SW 1271 (cell line): Measurements from ENCODE around the gene CCSER1.

Experiments used
- DNase-seq, 2 experiments: peaks; one replicate each; lab custom pipeline; 2025; lab: John Stamatoyannopoulos, UW

The CCSER1 gene

DNA sequence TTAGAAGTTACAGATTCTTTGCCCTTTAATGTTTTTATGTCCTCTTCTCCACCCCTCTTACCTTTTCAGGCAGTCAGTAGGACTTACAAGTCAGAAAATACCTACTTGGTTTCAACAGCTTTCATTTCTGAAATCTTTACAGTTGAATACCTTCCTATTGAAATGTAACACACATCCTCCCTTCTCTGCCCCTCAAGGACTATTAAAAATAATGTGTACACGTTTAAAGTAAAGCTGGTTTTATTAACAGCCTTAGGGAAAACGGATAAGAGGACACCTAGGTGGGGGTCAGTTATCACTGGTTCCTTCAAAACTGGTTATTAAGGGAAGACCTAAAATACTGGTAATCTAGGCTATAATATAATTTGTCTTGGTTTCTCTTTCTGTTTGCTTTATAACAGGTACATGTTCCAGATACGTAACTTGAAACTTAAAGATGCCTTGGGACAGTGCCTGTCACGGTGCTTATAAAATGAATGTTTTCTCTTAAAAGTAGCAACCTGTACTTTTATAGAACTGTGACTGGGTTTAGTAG is 1.8 kb downstream of the CCSER1 start:
- no peak for DNase-seq

DNA sequence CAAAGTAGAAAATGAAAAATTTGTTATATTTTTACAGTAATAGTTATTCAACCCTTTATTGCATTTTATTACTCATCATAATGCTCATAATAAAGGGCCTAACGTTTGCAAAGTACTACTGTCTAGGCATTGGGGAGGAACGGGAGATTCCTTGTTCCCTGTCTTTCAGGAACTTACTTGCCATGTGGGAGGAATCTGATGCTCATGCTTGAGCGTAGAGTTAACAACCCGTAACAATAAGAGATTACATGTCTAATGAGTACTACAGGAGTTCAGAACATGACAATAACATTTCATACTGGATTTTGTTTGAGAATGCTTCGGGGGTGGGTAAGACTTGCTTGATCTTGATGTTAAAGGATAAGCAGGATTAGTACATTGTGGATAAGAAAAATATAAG is 2.9 kb downstream of the CCSER1 start:
- no peak for DNase-seq

DNA sequence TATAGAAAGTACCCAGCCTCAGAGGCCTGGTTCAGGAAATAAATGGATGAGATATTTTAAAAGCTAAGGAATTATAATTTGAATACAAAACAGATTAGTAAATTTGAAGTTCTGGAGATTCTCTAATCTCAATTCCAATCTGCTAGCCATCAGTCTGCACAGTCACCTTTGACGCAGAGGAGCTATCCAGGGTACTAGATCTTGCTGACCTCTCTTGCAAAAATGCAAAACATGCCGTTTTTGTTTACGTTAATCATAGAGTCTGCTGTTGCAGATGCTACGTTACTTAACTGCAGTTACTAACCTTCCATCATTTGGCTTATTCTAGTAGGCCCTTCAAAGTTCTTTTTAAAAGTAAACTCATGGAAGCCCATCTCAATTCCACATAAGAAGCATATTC is 10.4 kb downstream of the CCSER1 start:
- DNase-seq: no peak

DNA sequence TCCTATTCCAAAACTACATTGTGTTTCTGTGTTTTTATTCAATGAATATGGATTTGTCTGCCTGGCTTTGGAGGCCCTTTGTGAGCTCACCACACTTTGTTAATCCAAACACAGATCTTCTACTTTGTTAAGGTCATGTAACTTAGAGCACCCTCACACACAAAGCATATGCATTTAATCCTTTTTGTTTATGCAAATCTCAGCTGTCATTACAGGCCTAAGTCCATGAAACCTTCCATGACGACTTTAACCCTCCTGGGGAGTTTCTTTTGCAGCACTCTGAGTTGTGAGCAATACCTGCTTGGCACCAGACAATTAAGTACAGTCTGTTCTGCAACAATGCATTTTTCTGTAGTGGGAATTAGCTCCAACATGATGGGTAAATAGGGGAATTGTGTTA is 14.9 kb downstream of the CCSER1 start:
- DNase-seq: no peak

DNA sequence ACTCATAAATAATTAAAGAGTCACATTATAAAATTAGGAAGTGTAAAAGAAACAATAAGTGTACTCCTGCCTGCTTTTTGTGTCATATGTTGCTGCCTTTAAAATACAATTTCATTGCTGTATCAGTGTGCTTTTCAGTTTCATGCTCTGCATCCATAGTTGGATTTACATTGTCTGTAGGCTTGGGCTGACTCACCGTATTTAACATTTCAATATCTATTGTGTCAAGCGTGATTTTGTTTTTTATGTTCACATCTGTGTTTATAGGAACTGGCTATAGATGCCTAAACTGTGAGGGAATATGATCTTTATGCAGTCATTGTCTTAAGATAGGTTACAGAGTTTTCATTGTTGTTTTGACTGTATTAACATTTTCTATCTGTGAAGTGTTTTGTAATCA is 18.1 kb downstream of the CCSER1 start:
- no peak for DNase-seq

DNA sequence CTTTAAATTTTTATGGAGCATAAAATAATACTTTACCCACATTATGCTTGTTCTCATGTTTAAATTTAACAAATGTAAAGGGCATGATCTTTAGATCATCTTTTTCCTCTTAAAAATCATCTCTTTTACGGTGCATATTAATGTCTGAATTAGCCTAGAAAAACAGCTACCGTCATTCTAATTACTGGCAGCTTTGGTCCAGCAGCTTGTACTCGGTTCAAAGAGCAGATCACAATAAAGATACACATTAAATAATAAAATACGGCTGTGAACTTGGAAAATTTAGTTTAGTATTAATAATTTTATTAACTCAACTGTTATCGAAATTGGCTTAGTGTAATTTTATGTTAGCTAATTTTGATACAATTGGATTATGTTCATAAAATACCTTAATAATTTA is 19.1 kb downstream of the CCSER1 start:
- no peak for DNase-seq

DNA sequence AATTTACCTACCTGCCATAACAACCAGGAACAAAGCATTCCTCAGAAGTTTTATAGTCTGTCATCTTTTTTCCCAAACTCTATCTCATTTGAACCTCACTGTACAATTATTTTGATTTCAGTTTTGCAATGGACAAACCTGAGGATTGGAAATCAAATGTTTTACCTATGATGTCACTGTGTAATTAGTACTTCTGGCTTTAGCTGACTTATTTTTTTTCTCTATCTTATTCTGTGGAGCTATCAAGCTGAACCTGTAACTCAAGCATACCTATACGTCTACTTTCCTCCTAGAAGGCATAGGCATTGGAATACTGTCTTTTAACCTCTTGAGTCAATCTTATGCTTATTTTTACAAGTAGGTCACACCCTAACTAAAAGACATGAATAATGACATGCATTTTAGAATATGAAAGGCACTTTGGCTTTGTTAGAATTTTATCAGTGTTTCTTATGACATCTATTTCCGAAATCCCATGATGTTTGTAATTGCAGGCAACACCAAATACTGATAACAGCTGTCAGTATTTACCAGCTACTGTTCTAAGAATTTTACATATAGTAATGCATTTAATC is 21.5 kb downstream of the CCSER1 start:
- no peak for DNase-seq

DNA sequence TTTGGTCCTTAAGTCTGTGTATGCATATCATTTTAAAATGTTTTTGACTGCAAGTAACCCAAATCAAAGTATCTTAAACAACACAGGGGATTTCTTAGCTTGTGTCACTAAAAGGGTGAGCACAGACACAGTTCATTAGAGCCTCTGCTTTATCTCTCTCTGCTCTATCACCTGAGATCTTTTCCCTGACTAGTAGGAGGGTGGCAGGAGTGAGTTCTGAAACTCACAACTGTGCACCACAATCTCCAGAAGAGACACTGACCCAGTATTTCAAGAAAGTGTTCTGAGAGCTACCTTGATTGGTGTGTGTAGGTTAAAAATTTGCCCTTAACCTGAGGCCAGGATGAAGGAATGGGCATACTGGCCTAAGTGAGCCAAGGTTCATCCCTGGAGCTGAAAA is 24.8 kb downstream of the CCSER1 start:
- DNase-seq: no peak

DNA sequence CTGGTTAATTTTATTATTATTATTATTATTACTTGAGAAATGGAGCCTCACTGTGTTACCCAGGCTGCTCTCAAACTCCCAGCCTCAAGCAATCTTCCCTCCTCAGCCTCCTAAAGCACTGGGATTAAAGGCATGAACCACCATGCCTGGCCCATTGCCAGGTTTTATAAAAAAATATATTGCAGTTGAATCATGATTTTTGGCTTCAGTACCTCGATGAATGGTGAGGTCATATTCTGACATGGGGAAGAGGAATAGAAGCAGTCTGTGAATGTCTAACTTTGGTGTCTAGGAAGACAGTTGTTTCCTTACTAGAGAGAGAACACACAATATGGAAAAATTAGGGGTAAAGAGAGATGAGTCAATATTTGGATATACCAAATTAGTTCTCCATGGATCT is 32.0 kb downstream of the CCSER1 start:
- DNase-seq: no peak

DNA sequence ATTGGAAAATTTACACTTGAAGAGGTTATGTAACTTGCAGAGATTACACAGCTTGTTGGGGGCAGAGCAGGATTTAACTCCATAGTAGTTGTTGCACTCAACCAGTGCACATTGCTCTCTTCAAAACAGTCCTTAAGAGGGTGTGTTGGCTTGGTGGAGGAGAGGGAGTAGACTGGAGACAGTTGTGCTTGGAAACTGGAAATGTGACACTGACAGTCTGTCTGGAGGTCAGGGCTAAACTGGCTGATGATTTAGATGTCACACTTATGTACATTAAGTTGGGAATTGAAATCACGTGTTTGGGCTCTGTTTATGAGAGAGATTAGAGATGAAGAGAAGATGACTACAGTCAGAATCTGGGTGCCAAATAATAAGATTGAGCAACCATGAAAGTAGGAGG is 32.9 kb downstream of the CCSER1 start:
- no peak for DNase-seq

DNA sequence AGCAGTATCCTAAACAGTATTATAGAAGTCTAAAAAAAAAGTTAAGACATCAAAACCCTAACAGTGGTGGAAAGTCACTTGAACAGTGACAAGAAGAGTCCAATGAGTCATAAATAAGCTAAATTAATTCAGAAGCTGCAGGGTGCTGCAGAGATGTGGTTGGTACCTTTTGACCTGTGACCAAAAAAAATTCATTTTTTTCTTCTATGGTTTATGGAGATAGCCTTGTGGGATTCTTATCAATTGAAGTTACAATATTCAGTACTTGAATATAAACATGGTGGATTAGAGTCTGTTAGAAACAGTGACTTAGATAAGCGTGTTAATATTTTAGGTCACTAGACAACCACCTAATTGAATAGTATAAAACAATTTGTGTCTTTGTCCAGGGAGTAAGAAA is 35.4 kb downstream of the CCSER1 start:
- no peak for DNase-seq

DNA sequence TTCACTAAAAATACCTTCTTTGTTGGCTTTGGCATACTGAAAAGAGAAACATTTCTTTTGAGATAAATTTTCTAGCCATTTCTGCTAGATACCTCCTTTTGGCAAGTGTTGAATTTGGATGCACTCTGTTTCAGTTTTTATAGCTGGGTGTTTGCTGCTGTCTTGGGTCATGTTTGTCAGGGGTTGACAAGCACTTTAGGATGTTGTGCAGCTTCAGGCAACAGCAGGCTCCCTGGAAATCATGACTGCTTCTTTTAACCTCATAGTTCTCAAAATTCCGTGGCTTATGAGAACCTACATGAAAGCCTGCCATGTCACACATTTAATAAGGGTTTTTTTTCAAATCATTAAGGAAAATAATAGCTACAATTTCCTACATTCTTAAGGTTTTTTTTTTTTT is 36.7 kb downstream of the CCSER1 start:
- DNase-seq: no peak

DNA sequence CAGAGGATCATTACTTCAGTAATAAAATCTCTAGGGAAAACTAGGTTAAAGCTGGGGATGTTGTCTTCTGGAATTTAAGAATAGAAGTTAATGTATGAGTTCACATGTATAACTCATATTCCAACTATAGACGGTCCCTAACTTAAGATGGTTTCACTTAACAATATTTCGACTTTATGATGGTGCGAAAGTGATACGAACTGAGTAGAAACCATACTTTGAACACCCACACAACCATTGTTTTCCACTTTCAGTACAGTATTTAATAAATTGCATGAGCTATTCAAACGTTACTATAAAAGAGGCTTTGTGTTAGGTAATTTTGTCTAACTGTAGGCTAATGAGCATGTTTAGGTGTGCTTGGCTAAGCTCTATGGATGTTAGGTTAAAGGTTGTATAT is 38.7 kb downstream of the CCSER1 start:
- no peak for DNase-seq

DNA sequence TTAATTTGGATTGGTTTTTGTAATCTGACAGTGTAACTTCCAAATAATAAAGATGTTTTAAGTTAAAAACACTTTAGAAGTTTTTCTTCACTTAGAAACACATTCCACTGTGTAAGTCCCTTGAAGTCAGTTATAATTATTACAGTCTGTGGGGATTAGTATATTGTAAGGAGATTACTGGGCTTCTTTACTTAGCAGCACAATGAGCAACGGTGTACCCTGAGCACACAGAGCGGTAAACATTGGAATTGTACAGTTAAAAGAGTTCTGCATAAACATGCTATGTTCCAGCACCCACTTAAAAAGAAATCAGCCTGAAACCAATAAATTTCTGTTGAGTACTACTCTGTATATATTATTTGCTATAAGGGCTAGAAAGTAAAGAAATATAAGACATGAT is 44.3 kb downstream of the CCSER1 start:
- no peak for DNase-seq

DNA sequence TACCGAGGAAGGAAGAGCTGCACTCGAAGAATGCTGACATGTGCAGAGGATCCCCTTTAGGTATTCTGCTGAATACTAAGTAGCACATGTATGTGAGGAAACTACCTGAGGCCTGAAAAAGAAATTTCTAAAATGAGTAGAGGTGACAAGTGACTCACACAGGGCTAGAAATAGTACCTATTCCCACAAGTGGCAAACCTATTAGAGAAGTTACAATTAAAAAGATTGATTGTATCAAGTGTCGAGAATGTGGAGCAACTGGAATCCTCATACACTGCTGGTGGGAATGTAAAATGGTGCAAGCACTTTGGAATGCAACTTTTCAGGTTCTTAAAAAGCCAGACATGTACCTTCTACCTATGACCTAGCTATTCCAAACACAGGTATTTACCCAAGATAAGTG is 47.4 kb downstream of the CCSER1 start:
- DNase-seq: no peak

DNA sequence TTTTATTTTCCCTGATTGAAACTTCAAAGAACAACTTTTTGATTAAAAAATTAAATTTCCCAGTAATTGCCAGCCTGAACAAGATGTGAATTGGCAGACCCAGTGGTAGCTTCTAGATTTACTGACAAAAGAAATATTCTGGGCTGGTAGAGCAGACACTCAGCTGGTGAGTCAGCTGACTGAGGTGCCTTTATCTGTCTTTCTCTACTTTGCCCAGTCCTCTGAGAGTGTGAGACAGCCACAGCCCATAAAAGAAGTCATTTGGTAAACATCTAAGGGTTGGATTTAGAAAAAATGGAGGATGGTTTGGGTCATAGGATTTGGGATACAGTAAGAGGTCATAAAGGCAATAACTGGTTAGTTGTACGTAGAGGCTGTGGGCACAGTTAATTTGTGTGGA is 54.5 kb downstream of the CCSER1 start:
- DNase-seq: no peak

DNA sequence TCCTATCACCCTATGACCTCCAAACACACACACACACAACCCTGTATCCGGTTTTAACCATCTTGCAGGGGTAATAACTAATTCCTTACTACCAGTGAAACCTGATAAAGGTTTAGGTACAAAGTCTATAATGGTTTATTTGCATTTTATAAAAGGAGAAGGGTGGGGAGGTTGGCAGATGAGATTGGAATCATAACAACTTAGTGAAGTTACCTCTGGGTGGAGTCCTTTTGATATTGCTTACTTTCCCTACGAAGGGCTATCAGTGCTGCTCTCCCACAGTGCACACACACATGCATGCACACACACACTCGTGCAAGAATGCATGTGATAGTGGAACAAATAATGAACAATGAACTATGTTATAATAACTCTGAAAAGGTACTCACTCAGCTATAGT is 56.1 kb downstream of the CCSER1 start:
- no peak for DNase-seq

DNA sequence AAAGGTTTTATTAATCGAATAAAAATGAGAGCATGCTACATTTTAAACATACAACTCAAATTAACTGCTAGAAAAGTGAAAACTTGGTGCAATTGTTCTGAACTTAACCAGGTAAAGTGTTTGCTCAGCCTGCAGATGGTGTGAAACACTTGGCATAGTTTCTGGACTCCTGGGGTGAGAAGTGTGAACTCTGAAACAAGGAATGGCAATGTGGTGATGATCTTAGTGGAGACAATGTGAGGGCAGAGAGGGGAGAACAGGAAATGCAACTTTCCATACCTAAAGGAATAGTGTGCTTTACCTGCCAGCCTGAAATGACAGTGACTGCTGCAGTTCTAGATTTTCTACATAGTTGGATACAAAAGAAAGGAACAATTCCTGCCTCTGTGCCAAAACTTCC is 57.4 kb downstream of the CCSER1 start:
- no peak for DNase-seq

DNA sequence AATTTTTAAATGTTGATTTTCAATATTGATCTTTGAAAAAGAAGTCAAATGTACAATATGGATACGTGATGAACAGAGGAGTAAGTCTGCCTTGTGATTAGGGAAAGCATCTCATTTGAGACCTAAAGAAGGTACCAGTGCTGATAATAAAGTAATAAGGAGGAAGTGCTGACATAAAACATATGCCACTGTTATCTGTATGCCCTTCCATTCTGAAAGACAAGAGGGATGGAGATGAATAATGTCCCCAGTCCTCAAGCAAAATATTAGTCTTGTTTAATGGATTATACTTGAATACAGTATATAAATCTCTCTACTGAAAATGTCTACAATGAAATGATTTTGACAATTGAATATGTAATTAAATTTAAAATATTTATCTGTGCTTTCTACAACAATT is 58.2 kb downstream of the CCSER1 start:
- DNase-seq: no peak

DNA sequence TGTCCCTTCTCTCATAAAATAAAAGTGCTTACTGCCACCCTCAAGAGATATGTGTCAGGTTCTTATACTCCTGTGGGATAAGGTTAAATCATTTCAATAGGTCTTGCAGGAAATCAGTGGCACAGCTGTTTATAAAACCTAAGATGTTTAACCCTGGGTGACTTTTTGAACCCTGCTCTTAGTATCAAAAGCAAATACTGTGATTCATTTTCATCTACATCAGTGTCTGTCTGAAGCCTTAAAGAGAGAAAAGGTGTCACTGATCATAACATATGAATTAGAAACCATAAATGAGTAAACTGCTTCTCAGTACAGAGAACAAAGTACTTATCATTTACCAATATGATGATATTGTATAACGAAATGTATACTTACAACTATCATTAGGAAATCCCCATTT is 59.0 kb downstream of the CCSER1 start:
- no peak for DNase-seq

DNA sequence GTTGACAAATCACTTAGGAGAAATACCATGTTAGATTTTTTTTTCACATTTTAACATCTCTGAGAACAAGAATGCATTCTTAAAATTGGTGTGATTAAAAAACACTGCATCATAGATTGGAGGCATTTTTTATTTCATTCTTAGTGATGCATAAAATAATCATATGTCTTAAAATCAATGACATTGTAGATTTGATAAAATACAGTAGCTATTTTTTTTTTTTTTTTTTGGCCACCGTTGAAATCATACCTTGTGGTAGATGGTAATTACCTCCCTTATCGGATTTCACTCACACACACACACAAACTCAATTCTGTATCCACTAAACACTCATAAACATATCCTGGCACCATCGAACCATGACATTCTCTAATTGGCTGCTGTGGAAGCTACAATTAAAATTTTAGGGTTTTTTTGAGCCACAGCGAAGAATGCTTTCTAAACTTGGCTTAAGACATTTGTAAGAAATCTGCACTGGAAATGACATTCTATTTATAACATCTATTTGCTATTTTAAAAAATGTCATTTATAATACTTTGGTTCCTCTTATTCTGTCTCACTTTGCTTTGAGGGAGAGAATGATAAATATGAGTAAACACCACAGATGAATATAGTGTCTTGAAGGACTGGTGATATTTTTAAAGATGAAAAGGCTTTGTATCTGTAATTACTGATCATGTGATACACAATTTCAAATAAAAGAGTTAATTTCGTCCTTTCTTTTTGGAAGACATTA is 60.1 kb downstream of the CCSER1 start:
- DNase-seq: no peak

DNA sequence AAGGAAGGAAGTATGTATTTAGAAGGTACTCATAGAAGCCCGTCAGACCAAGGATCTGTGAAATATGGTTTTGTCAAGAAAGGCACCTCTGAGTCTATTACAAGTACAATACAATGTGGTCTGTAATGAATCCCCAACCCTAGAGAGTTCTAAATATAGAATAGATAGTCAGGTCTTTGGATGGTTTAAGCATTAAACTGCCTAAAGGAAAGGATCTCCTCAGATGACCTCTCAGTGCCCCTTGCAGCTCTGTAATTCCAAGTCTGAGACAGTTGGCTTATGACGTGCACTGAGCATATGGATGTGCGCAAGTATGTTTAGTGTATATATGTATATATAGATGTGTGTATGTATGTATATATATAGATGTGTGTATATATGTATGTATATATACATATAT is 62.0 kb downstream of the CCSER1 start:
- DNase-seq: no peak

DNA sequence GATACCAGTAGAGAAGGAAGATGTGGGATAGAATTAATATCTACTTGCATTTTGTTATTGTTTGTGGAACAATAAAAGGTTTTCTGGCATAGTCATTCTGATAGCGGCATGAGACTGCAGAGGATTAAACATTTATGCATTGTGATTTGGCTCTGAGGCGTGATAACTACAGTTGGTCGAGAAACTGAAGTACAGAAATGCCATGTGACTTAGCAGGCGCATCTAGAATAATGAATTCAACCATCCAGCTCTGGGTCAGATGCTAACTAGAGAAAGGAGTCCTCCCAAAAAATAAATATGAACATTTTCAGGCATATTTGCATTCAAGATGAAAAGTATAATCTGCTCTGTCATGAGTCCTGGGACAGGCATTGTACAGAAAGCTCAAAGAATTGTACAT is 62.8 kb downstream of the CCSER1 start:
- no peak for DNase-seq

DNA sequence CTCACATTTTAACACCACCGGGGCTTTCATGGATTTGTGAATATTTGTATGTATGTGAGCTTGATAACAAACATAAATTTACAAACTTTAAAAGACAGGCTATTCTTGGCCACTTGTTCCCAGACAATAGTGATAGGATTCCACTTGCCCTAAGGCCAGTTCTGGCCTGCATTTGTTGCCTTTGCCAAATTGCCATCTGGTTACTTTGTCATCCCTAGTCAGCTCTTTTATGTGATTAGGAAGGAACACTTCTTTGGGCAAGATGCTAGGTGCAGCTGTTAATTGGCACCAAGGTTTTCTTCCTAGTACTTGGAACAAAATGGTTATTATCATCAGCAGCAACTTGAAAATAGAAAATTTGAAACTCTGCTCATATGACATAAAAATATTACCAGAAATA is 63.3 kb downstream of the CCSER1 start:
- no peak for DNase-seq
